Neural crest cell (in vitro differentiated cells): ENCODE measurements around the gene DNASE1L3. TPM values are rescaled to one million over a fixed set of nuclear protein-coding genes. Genes with fewer than 3 reads are reported as not detected.

Experiments used
- DNase-seq: peaks from one replicate; pipeline ENCODE4 v3.0.0; 2021; ENCODE audit warnings: low read depth, mixed read lengths, low spot score
- H3K27ac Mint-ChIP-seq: one replicate; pipeline ENCODE4 v1.8.0; 2021; ENCODE audit warnings: mild to moderate bottlenecking, mixed read lengths; ENCODE audit not compliant: unreplicated experiment
- H3K27me3 Mint-ChIP-seq: 2 replicates; pipeline ENCODE4 v1.8.0; 2021; ENCODE audit warnings: low read depth, mild to moderate bottlenecking, mixed read lengths
- H3K36me3 Mint-ChIP-seq: 2 replicates; pipeline ENCODE4 v1.8.0; 2021; ENCODE audit warnings: low read depth, mild to moderate bottlenecking, mixed read lengths
- H3K4me1 Mint-ChIP-seq: 2 replicates; pipeline ENCODE4 v1.8.0; 2021; ENCODE audit warnings: mixed read lengths
- H3K4me3 Mint-ChIP-seq: one replicate; pipeline ENCODE4 v1.8.0; 2021; ENCODE audit warnings: mild to moderate bottlenecking, mixed read lengths
- H3K9me3 Mint-ChIP-seq: 2 replicates; pipeline ENCODE4 v1.8.0; 2021; ENCODE audit warnings: mixed read lengths
- CTCF ChIP-seq: fragments of 200-600 bp; sonication (generic); conservative IDR thresholded peaks from 2 replicates; pipeline ENCODE4 v1.5.0; 2021; ENCODE audit warnings: antibody characterized with exemption, mild to moderate bottlenecking
- total RNA-seq: library from RNA; stranded (reverse); gene quantifications from 2 replicates; pipeline ENCODE4 v1.2.1, GENCODE V29; 2021

Gene DNASE1L3
- total RNA-seq, 1 donor from 2014 or later, result not detected

GRCh38 chr3:58157700-58158099 lies 53.1 kb downstream of the DNASE1L3 start:
- H3K27me3 Mint-ChIP-seq, result no peaks in the 10 kb centered on the region
- no peak overlapping the region for H3K4me3 Mint-ChIP-seq
- H3K4me1 Mint-ChIP-seq, result peaks cover 9% of the 10 kb centered on the region
- H3K27ac Mint-ChIP-seq, result peak overlapping the region; percentile 76
- H3K36me3 Mint-ChIP-seq, result peaks cover 2% of the 10 kb centered on the region
- no peaks in the 10 kb centered on the region for H3K9me3 Mint-ChIP-seq
- no peak for DNase-seq
- no peak for TF ChIP-seq CTCF

- H3K9me3 Mint-ChIP-seq, result no peaks in the 10 kb centered on the region
- no peak for TF ChIP-seq CTCF
- peaks cover 4% of the 10 kb centered on the region for H3K36me3 Mint-ChIP-seq
These were observed 54.9 kb downstream of the DNASE1L3 start for GRCh38 chr3:58155838-58156237.

GRCh38 chr3:58154626-58155449 lies 55.9 kb downstream of the DNASE1L3 start:
- H3K4me1 Mint-ChIP-seq, result peaks cover 9% of the 10 kb centered on the region
- no peak overlapping the region for H3K27ac Mint-ChIP-seq
- no peaks in the 10 kb centered on the region for H3K9me3 Mint-ChIP-seq
- H3K27me3 Mint-ChIP-seq, result no peaks in the 10 kb centered on the region
- no peak for DNase-seq
- no peak for TF ChIP-seq CTCF
- H3K36me3 Mint-ChIP-seq, result peaks cover 4% of the 10 kb centered on the region
- no peak overlapping the region for H3K4me3 Mint-ChIP-seq

More at GRCh38 chr3:58155838-58156237, 54.9 kb downstream of the DNASE1L3 start:
- peaks cover 9% of the 10 kb centered on the region for H3K4me1 Mint-ChIP-seq
- H3K27ac Mint-ChIP-seq, result no peak overlapping the region
- H3K4me3 Mint-ChIP-seq, result no peak overlapping the region
- no peak for DNase-seq
- no peaks in the 10 kb centered on the region for H3K27me3 Mint-ChIP-seq

- Mint-ChIP-seq H3K36me3 (peaks cover 4% of the 10 kb centered on the region), H3K27ac (no peak overlapping the region)
- no peak for TF ChIP-seq CTCF
These were observed 57.4 kb downstream of the DNASE1L3 start for GRCh38 chr3:58153371-58153770.

GRCh38 chr3:58152225-58153015 lies 58.4 kb downstream of the DNASE1L3 start:
- no peak for DNase-seq
- Mint-ChIP-seq H3K9me3 (no peaks in the 10 kb centered on the region), H3K36me3 (peaks cover 7% of the 10 kb centered on the region), H3K27ac (no peak overlapping the region), H3K27me3 (no peaks in the 10 kb centered on the region), H3K4me3 (no peak overlapping the region), H3K4me1 (peaks cover 2% of the 10 kb centered on the region)
- no peak for TF ChIP-seq CTCF

More at GRCh38 chr3:58153371-58153770, 57.4 kb downstream of the DNASE1L3 start:
- Mint-ChIP-seq H3K27me3 (no peaks in the 10 kb centered on the region), H3K4me1 (peaks cover 9% of the 10 kb centered on the region), H3K4me3 (no peak overlapping the region), H3K9me3 (no peaks in the 10 kb centered on the region)
- DNase-seq, result no peak
